Activated T-cell treated with anti-CD3 and anti-CD28 coated beads, Interleukin-2, amount 50 U/mL, for 1 hour (primary cell): ENCODE results near the gene ADH5.
"Not testable (repeated sequence)": the region's sequence is repeated elsewhere in the genome, so short reads cannot be mapped to it uniquely, and the experiment has no call there.

Experiments
- DNase-seq: peaks from one replicate; pipeline ENCODE4 v3.0.0-alpha.2; 2020

Gene ADH5

GRCh38 chr4:99028187-99028586 lies 60.4 kb downstream of the ADH5 start:
- no peak for DNase-seq

GRCh38 chr4:99027304-99027703 lies 61.3 kb downstream of the ADH5 start:
- DNase-seq = no peak

GRCh38 chr4:99025506-99025905 lies 63.1 kb downstream of the ADH5 start:
- no peak for DNase-seq

- DNase-seq = no peak
These were observed 63.9 kb downstream of the ADH5 start for GRCh38 chr4:99024481-99025275.

- not testable (repeated sequence) for DNase-seq
These were observed 64.8 kb downstream of the ADH5 start for GRCh38 chr4:99023800-99024251.

- DNase-seq = no peak
These were observed 66.0 kb downstream of the ADH5 start for GRCh38 chr4:99022566-99022965.

- DNase-seq = no peak
These were observed 67.2 kb downstream of the ADH5 start for GRCh38 chr4:99021386-99021785.
